GM12878 (cell line): ENCODE results near the gene ASCL4. TPM values are rescaled to one million over a fixed set of nuclear protein-coding genes. Genes with fewer than 3 reads are reported as not detected.

Experiments
- ETV6 ChIP-seq, 2 experiments: fragments of 450-650 bp in 1 of 2; IDR thresholded peaks in 1 of 2; conservative IDR thresholded peaks in 1 of 2; 2 replicates each; pipeline ENCODE4 v1.6.1; 2014; ENCODE audit warnings: antibody characterized with exemption in 1 of 2, borderline replicate concordance in 1 of 2, low read depth in 1 of 2, mild to moderate bottlenecking in 1 of 2, moderate library complexity in 1 of 2
- EZH2 ChIP-seq: IDR thresholded peaks from 2 replicates; pipeline ENCODE4 v1.6.1; 2012; ENCODE audit warnings: low read depth, mild to moderate bottlenecking, control low read depth, inconsistent platforms, low read length, borderline replicate concordance; ENCODE audit not compliant: control insufficient read depth
- KDM1A ChIP-seq: fragments of 200-600 bp; sonication (generic); IDR thresholded peaks from 2 replicates; pipeline ENCODE4 v1.6.1; 2016; ENCODE audit warnings: borderline replicate concordance
- LARP7 ChIP-seq: fragments of 450-650 bp; IDR thresholded peaks from 2 replicates; pipeline ENCODE4 v1.6.1; 2017; ENCODE audit warnings: mild to moderate bottlenecking
- MEF2A ChIP-seq: IDR thresholded peaks from 2 replicates; pipeline ENCODE4 v1.6.1; 2011; ENCODE audit warnings: low read depth, mild to moderate bottlenecking, low read length, moderate library complexity; ENCODE audit not compliant: insufficient read depth
- MEF2B ChIP-seq: fragments of 450-650 bp; IDR thresholded peaks from 2 replicates; pipeline ENCODE4 v1.6.1; 2018; ENCODE audit warnings: mild to moderate bottlenecking, moderate library complexity; ENCODE audit not compliant: partially characterized antibody, poor library complexity, severe bottlenecking
- MXI1 ChIP-seq: fragments of 150-350 bp; IDR thresholded peaks from 2 replicates; pipeline ENCODE4 v1.6.1; 2011; ENCODE audit warnings: low read depth, mild to moderate bottlenecking, inconsistent platforms, low read length, improper control_type of control experiment
- NR2F1 ChIP-seq: fragments of 450-650 bp; conservative IDR thresholded peaks from 2 replicates; pipeline ENCODE4 v1.6.1; 2017; ENCODE audit warnings: mild to moderate bottlenecking
- PML ChIP-seq: IDR thresholded peaks from 2 replicates; pipeline ENCODE4 v1.6.1; 2012; ENCODE audit warnings: low read length, inconsistent platforms
- RAD51 ChIP-seq: fragments of 450-650 bp; IDR thresholded peaks from 2 replicates; pipeline ENCODE4 v1.6.1; 2016; ENCODE audit warnings: moderate library complexity, mild to moderate bottlenecking, inconsistent platforms
- polyA plus RNA-seq, 11 experiments: library from polyadenylated mRNA; depleted of rRNA in 4 of 11; unstranded in 6 of 11; stranded (reverse) in 5 of 11; fragments of >200 nt; fragmentation: Nextera tagmentation in 4 of 11; fragmentation: Illumina TruSeq in 1 of 11; extraction: Ambion mirVana in 4 of 11; extraction: Trizol in 1 of 11; gene quantifications; 1 replicate in 1 of 11; 2 replicates in 10 of 11; pipeline versions ENCODE4 v1.2.1 to v1.2.3, GENCODE V29; 2011 to 2016; ENCODE audit warnings: inconsistent platforms in 2 of 11, missing spikeins in 2 of 11, low read depth in 1 of 11
- total RNA-seq, 4 experiments: library from RNA; depleted of rRNA in 3 of 4; stranded (reverse); fragments of >200 nt in 3 of 4; fragmentation: Illumina TruSeq in 1 of 4; extraction: Trizol in 1 of 4; gene quantifications; 2 replicates each; pipeline versions ENCODE4 v1.2.1 to v1.2.3, GENCODE V29; 2013 to 2021
- TF ChIP-seq, protein P1 (sequence below): fragments of 450-650 bp; IDR thresholded peaks from 2 replicates; pipeline ENCODE4 v1.6.1; 2016; ENCODE audit warnings: mild to moderate bottlenecking, moderate library complexity, borderline replicate concordance
- TF ChIP-seq, protein P2 (sequence below): fragments of 450-650 bp; conservative IDR thresholded peaks from 2 replicates; pipeline ENCODE4 v1.6.1; 2017; ENCODE audit warnings: mild to moderate bottlenecking, moderate library complexity
- TF ChIP-seq, protein P3 (sequence below): IDR thresholded peaks from 2 replicates; pipeline ENCODE4 v1.6.1; 2012; ENCODE audit warnings: low read depth, low read length, improper control_type of control experiment
- TF ChIP-seq, protein P4 (sequence below): fragments of 450-650 bp; formaldehyde crosslinking; IDR thresholded peaks from 2 replicates; pipeline ENCODE4 v1.4.0; 2022; ENCODE audit warnings: mild to moderate bottlenecking, moderate library complexity
- TF ChIP-seq, protein P5 (sequence below): IDR thresholded peaks from 2 replicates; pipeline ENCODE4 v1.6.1; 2011; ENCODE audit warnings: low read depth, low read length, improper control_type of control experiment, borderline replicate concordance

The ASCL4 gene
- total and polyA plus RNA-seq, 10 of the 15 experiments (the other 5 are each of a cell fraction or from before 2014, with no cell fraction given) = not detected

DNA sequence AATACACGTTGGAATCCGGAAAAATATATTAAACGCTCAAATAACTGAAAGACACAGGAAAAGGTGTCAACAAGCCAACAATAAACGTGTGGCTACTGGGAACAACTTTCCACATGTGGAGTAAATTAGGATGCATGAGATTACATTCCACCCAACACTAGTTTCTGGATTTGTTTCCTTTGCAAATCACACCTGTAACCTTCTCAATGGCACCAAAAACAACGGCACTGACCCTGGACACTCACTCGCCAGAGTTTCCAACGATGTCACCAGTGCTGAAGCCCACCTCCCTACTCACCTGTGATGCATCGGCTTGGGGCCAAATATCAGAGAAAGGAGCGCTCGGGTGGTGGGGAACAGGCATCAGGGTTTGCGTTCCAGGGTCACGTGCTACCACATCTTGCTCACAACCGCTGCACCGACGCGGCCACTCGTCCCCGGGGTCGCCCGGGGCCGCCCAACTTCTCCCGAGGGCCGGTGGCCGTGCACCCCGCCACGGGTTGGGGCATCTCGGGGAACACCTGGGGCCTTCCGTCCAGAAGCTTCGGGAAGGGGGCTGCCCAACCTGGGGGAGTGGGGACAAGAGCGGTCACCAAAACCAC is 14.2 kb upstream of the ASCL4 start (continued):
- TF ChIP-seq, protein P1, sequence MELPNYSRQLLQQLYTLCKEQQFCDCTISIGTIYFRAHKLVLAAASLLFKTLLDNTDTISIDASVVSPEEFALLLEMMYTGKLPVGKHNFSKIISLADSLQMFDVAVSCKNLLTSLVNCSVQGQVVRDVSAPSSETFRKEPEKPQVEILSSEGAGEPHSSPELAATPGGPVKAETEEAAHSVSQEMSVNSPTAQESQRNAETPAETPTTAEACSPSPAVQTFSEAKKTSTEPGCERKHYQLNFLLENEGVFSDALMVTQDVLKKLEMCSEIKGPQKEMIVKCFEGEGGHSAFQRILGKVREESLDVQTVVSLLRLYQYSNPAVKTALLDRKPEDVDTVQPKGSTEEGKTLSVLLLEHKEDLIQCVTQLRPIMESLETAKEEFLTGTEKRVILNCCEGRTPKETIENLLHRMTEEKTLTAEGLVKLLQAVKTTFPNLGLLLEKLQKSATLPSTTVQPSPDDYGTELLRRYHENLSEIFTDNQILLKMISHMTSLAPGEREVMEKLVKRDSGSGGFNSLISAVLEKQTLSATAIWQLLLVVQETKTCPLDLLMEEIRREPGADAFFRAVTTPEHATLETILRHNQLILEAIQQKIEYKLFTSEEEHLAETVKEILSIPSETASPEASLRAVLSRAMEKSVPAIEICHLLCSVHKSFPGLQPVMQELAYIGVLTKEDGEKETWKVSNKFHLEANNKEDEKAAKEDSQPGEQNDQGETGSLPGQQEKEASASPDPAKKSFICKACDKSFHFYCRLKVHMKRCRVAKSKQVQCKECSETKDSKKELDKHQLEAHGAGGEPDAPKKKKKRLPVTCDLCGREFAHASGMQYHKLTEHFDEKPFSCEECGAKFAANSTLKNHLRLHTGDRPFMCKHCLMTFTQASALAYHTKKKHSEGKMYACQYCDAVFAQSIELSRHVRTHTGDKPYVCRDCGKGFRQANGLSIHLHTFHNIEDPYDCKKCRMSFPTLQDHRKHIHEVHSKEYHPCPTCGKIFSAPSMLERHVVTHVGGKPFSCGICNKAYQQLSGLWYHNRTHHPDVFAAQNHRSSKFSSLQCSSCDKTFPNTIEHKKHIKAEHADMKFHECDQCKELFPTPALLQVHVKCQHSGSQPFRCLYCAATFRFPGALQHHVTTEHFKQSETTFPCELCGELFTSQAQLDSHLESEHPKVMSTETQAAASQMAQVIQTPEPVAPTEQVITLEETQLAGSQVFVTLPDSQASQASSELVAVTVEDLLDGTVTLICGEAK = no peak
- TF ChIP-seq KDM1A (no peak), EZH2 (no peak), LARP7 (no peak), MEF2A (no peak), ETV6 (conservative IDR thresholded peaks at IDR 0.05 in 1 of 2, IDR thresholded peaks at IDR 0.05 in 1 of 2; ENCODE audit: borderline replicate concordance in 1 of 2, low read depth in 1 of 2) (no peak), NR2F1 (peak; percentile 22; the same call in 1 of the 2 replicates), RAD51 (peak; percentile 68), PML (no peak; the same call in 1 of the 2 replicates), MXI1 (no peak), MEF2B (no peak)
- TF ChIP-seq, protein P2, sequence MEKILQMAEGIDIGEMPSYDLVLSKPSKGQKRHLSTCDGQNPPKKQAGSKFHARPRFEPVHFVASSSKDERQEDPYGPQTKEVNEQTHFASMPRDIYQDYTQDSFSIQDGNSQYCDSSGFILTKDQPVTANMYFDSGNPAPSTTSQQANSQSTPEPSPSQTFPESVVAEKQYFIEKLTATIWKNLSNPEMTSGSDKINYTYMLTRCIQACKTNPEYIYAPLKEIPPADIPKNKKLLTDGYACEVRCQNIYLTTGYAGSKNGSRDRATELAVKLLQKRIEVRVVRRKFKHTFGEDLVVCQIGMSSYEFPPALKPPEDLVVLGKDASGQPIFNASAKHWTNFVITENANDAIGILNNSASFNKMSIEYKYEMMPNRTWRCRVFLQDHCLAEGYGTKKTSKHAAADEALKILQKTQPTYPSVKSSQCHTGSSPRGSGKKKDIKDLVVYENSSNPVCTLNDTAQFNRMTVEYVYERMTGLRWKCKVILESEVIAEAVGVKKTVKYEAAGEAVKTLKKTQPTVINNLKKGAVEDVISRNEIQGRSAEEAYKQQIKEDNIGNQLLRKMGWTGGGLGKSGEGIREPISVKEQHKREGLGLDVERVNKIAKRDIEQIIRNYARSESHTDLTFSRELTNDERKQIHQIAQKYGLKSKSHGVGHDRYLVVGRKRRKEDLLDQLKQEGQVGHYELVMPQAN = no peak
- TF ChIP-seq, protein P3, sequence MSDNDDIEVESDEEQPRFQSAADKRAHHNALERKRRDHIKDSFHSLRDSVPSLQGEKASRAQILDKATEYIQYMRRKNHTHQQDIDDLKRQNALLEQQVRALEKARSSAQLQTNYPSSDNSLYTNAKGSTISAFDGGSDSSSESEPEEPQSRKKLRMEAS = no peak
- TF ChIP-seq, protein P4, sequence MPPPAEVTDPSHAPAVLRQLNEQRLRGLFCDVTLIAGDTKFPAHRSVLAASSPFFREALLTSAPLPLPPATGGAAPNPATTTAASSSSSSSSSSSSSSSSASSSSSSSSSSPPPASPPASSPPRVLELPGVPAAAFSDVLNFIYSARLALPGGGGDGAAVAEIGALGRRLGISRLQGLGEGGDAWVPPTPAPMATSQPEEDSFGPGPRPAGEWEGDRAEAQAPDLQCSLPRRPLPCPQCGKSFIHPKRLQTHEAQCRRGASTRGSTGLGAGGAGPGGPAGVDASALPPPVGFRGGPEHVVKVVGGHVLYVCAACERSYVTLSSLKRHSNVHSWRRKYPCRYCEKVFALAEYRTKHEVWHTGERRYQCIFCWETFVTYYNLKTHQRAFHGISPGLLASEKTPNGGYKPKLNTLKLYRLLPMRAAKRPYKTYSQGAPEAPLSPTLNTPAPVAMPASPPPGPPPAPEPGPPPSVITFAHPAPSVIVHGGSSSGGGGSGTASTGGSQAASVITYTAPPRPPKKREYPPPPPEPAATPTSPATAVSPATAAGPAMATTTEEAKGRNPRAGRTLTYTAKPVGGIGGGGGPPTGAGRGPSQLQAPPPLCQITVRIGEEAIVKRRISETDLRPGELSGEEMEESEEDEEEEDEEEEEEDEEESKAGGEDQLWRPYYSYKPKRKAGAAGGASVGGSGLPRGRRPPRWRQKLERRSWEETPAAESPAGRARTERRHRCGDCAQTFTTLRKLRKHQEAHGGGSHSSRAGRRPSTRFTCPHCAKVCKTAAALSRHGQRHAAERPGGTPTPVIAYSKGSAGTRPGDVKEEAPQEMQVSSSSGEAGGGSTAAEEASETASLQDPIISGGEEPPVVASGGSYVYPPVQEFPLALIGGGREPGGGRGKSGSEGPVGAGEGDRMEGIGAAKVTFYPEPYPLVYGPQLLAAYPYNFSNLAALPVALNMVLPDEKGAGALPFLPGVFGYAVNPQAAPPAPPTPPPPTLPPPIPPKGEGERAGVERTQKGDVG (CRISPR knock-in tag) = no peak
- TF ChIP-seq, protein P5, sequence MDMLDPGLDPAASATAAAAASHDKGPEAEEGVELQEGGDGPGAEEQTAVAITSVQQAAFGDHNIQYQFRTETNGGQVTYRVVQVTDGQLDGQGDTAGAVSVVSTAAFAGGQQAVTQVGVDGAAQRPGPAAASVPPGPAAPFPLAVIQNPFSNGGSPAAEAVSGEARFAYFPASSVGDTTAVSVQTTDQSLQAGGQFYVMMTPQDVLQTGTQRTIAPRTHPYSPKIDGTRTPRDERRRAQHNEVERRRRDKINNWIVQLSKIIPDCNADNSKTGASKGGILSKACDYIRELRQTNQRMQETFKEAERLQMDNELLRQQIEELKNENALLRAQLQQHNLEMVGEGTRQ = peak; percentile 9; the same call in 1 of the 2 replicates
